GM18868 (cell line): ENCODE measurements around the gene KY.

Experiments
- ATAC-seq: cut with Tn5 transposase; IDR thresholded peaks from one replicate; pipeline ENCODE4 v1.9.1; 2021; ENCODE audit warnings: mild to moderate bottlenecking, moderate library complexity; ENCODE audit not compliant: unreplicated experiment

Gene KY

GRCh38 chr3:134559591-134559990 lies 91.2 kb downstream of the KY start:
- ATAC-seq: no peak
